Transverse colon (tissue), 3 donors: ENCODE results near the gene CBL.

Experiments used
- POLR2A ChIP-seq: fragments of 450-650 bp; IDR thresholded peaks from one replicate; pipeline ENCODE4 v1.6.1; 2016; ENCODE audit warnings: antibody characterized with exemption, mild to moderate bottlenecking, moderate library complexity
- TF ChIP-seq, protein P1 (sequence below), 5 experiments: fragments of 200-600 bp in 3 of 5; fragments of 450-650 bp in 2 of 5; sonication (generic) in 3 of 5; IDR thresholded peaks; 1 replicate in 2 of 5; 2 replicates in 3 of 5; pipeline ENCODE4 v1.5.1; 2016 to 2017; ENCODE audit warnings: antibody characterized with exemption in 5 of 5, inconsistent platforms in 3 of 5, mild to moderate bottlenecking in 2 of 5, moderate library complexity in 1 of 5

DNA sequence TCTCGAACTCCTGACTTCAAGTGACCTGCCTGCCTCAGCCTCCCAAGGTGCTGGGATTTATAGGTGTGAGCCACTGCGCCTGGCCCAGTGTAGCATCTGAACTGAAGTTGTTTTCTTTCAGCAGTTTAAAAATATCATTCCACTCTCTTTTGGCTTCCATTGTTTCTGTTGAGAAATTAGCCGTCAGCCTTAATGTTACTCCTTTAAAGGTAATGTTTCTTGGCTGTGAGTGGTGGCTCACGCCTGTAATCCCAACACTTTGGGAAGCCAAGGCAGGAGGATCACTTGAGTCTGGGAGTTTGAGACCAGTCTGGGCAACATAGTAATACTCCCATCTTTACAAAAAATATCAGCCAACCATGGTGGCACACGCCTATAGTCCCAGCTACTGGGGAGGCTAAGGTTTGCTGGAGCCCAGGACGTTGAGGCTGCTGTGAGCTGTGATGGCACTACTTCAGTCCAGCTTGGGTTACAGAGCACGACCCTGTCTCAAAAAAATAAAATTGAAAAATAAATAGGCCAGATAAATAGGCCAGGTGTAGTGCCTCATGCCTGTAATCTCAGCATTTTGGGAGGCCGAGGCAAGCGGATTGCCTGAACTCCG lies 84.9 kb downstream of the CBL start:
- TF ChIP-seq, protein P1, sequence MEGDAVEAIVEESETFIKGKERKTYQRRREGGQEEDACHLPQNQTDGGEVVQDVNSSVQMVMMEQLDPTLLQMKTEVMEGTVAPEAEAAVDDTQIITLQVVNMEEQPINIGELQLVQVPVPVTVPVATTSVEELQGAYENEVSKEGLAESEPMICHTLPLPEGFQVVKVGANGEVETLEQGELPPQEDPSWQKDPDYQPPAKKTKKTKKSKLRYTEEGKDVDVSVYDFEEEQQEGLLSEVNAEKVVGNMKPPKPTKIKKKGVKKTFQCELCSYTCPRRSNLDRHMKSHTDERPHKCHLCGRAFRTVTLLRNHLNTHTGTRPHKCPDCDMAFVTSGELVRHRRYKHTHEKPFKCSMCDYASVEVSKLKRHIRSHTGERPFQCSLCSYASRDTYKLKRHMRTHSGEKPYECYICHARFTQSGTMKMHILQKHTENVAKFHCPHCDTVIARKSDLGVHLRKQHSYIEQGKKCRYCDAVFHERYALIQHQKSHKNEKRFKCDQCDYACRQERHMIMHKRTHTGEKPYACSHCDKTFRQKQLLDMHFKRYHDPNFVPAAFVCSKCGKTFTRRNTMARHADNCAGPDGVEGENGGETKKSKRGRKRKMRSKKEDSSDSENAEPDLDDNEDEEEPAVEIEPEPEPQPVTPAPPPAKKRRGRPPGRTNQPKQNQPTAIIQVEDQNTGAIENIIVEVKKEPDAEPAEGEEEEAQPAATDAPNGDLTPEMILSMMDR (IDR thresholded peaks at IDR 0.05) = no peak
- no peak for TF ChIP-seq POLR2A
